ENCODE data around the gene A1BG. TPM values are rescaled to one million over a fixed set of nuclear protein-coding genes. Genes with fewer than 3 reads are reported as not detected.

The A1BG gene
- total RNA-seq, 1 donor from 2014 or later = 53.8 TPM

DNA sequence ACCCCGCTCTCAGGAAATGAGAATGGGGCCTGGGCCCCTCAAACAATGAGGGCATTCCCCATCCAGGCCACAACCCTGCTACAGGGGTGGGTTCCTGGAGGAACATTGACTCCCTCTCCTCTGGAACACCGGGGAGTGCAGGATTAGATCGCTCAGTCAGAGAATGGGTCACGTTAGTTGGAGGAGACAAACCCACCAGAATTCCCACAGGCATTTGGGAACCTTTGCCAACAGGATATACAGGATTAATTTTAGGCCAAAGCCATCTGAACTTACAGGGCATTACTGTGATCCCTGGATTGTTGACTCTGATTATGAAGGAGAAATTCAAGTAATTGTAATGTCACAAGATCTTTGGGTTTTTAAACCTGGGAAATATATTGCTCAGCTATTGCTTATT, 45.6 kb downstream of the A1BG start:
- TF ChIP-seq, protein P1, sequence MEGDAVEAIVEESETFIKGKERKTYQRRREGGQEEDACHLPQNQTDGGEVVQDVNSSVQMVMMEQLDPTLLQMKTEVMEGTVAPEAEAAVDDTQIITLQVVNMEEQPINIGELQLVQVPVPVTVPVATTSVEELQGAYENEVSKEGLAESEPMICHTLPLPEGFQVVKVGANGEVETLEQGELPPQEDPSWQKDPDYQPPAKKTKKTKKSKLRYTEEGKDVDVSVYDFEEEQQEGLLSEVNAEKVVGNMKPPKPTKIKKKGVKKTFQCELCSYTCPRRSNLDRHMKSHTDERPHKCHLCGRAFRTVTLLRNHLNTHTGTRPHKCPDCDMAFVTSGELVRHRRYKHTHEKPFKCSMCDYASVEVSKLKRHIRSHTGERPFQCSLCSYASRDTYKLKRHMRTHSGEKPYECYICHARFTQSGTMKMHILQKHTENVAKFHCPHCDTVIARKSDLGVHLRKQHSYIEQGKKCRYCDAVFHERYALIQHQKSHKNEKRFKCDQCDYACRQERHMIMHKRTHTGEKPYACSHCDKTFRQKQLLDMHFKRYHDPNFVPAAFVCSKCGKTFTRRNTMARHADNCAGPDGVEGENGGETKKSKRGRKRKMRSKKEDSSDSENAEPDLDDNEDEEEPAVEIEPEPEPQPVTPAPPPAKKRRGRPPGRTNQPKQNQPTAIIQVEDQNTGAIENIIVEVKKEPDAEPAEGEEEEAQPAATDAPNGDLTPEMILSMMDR (IDR thresholded peaks at IDR 0.05) = no peak
- no peak for DNase-seq (ENCODE audit: low spot score)
- Mint-ChIP-seq H3K4me1 (ENCODE audit: low read depth) (peaks cover 30% of the 10 kb centered on the region), H3K27ac (ENCODE audit: unreplicated experiment) (peak overlapping the region; percentile 17), H3K36me3 (ENCODE audit: low read depth) (peaks cover 28% of the 10 kb centered on the region), H3K9me3 (ENCODE audit: low read depth) (no peaks in the 10 kb centered on the region), H3K4me3 (ENCODE audit: unreplicated experiment) (no peak overlapping the region), H3K27me3 (ENCODE audit: low read depth) (no peaks in the 10 kb centered on the region)

DNA sequence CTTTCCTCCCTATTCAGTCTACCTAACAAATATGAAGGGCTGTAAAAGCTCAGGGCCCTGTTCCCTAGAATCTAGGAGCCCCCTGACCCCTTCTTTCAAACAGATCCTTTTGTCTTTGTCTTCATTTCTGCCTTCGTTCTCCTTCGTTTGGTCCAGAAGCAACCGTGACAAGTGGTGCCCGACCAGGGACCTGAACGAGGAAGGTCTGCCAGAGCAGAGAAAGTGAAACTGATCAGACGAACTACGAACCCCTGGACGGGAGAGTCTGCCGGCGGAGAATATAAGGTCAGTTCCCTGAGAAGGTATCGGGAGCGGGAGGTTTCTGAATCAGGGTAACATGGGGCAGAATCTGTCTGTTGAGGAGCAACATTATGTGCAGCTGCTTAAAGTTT, 47.4 kb downstream of the A1BG start:
- Mint-ChIP-seq H3K9me3 (ENCODE audit: low read depth) (no peaks in the 10 kb centered on the region), H3K4me1 (ENCODE audit: low read depth) (peaks cover 30% of the 10 kb centered on the region), H3K27me3 (ENCODE audit: low read depth) (no peaks in the 10 kb centered on the region), H3K4me3 (ENCODE audit: unreplicated experiment) (peak overlapping the region; percentile 94), H3K27ac (ENCODE audit: unreplicated experiment) (peak overlapping the region; percentile 99), H3K36me3 (ENCODE audit: low read depth) (peaks cover 21% of the 10 kb centered on the region)
- TF ChIP-seq, protein P1 (IDR thresholded peaks at IDR 0.05) = no peak
- no peak for DNase-seq (ENCODE audit: low spot score)

DNA sequence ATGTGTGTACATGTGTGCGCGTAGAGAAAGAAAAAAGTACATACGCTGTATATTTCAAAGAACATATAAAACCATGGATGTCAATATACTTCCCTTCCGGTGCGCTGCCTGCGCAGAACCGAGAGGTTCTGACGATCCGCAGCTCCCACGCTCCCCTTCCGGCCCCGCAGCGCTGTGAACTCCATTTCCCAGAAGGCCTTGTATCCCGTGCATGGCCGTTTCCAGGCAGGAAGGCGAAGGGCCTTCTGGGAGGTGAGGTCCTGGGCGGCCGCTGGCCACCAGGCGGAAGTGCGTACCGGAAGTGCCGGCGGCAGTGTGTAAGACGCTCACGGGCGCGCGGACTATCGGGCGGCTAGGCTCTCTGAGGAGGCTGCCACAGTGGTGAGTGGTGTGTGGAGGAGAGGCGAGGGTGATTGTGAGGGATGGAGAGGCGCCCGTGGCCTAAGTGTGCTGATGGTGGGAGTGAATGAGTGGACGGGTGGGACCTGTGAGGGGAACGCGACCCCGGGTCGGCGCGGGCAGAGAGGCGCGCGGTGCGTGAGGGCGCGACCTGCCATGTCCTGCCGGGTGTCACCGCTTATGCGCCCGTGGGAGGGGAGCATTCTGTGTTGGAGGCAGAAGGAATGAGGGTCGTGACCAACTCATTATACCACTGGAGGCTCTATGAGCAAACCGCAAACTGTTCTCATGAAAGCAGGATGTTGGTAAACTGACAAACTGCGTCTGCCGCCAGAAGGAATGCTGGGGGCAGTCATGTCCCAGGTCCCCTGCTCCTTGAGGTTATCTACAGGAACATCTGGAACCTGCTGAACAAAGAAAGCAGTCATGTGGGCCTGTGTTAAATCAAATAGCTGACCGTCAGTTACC, 48.0 kb downstream of the A1BG start, which contains the start of gene ERVK3-1:
Gene ERVK3-1, plus strand, starts transcription at position 313 of the 867 bp plus-strand sequence. CDS start 6,792 bp downstream, outside the sequence.
- Mint-ChIP-seq H3K36me3 (ENCODE audit: low read depth) (peaks cover 25% of the 10 kb centered on the region), H3K4me1 (ENCODE audit: low read depth) (peaks cover 30% of the 10 kb centered on the region), H3K27ac (ENCODE audit: unreplicated experiment) (peak within 1 kb of the TSS; percentile 99), H3K27me3 (ENCODE audit: low read depth) (no peaks in the 10 kb centered on the region), H3K9me3 (ENCODE audit: low read depth) (no peaks in the 10 kb centered on the region), H3K4me3 (ENCODE audit: unreplicated experiment) (peak within 1 kb of the TSS; percentile 94)
- TF ChIP-seq, protein P1 (IDR thresholded peaks at IDR 0.05) = peak; percentile 30
- peak; percentile 98 for DNase-seq (ENCODE audit: low spot score)

DNA sequence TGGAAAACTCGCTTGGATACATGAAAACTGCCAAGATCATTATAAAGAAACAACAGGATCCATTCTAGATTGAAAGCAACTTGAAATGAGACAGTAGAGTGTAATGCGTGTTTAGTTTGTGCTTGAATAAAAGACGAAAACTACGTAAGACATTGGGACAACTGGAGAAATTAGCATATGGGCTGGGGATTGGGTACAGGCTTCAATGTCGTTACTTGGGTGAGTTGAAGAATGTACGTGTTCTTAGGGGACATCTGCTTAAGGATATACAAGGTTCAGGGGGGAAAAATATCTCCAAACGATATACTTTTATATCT, 48.6 kb downstream of the A1BG start:
- Mint-ChIP-seq H3K4me1 (ENCODE audit: low read depth) (peaks cover 30% of the 10 kb centered on the region), H3K27ac (ENCODE audit: unreplicated experiment) (peak overlapping the region; percentile 99), H3K27me3 (ENCODE audit: low read depth) (no peaks in the 10 kb centered on the region), H3K4me3 (ENCODE audit: unreplicated experiment) (peak overlapping the region; percentile 94), H3K36me3 (ENCODE audit: low read depth) (peaks cover 26% of the 10 kb centered on the region), H3K9me3 (ENCODE audit: low read depth) (no peaks in the 10 kb centered on the region)
- no peak for DNase-seq (ENCODE audit: low spot score)
- TF ChIP-seq, protein P1 (IDR thresholded peaks at IDR 0.05) = no peak

DNA sequence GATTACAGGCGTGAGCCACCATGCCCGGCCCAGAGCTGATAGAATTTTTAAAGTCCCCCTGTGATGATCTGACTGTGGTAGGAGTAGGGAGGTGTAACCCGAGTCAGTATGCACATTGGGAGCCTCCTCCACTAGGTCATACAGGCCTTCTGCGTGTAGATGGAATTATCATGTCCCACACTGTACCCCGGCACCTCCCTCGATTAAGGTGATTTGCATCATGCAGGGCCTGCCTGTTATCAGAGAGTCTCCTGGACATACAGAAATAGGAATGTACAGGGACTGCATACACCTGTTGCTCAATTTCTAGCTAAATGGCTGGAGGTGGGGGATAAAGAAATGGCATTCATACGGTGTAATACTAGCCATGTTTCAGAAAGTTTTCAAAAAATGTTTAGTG, 49.0 kb downstream of the A1BG start:
- DNase-seq (ENCODE audit: low spot score) = no peak
- H3K4me1 Mint-ChIP-seq (ENCODE audit: low read depth) = peaks cover 30% of the 10 kb centered on the region
- TF ChIP-seq, protein P1 (IDR thresholded peaks at IDR 0.05) = no peak
- no peaks in the 10 kb centered on the region for H3K9me3 Mint-ChIP-seq (ENCODE audit: low read depth)
- no peaks in the 10 kb centered on the region for H3K27me3 Mint-ChIP-seq (ENCODE audit: low read depth)
- H3K27ac Mint-ChIP-seq (ENCODE audit: unreplicated experiment) = peak overlapping the region; percentile 99
- H3K36me3 Mint-ChIP-seq (ENCODE audit: low read depth) = peaks cover 26% of the 10 kb centered on the region
- peak overlapping the region; percentile 94 for H3K4me3 Mint-ChIP-seq (ENCODE audit: unreplicated experiment)

Data from chondrocyte (in vitro differentiated cells).